Measurements from ENCODE around the gene KATNB1.

KATNB1 gene

GRCh38 chr16:57722651-57723050, 12.9 kb upstream of the KATNB1 start:
- ATAC-seq, result no peak
- TF ChIP-seq ZNF8 (CRISPR knock-in tag; IDR thresholded peaks at IDR 0.05), result no peak
- TF ChIP-seq ZC3H10 (CRISPR knock-in tag; IDR thresholded peaks at IDR 0.05), result no peak
- no peak for TF ChIP-seq TSHZ2 (CRISPR knock-in tag; IDR thresholded peaks at IDR 0.05)
- no peak for TF ChIP-seq CSRNP3 (CRISPR knock-in tag; IDR thresholded peaks at IDR 0.05)
- TF ChIP-seq POU6F1 (CRISPR knock-in tag; IDR thresholded peaks at IDR 0.05; ENCODE audit: borderline replicate concordance, low read depth), result no peak
- no peak for TF ChIP-seq SNAI2 (CRISPR knock-in tag; IDR thresholded peaks at IDR 0.05)
- no peak for TF ChIP-seq CSDC2 (CRISPR knock-in tag; IDR thresholded peaks at IDR 0.05)
- no peak for TF ChIP-seq BACH2 (CRISPR knock-in tag; IDR thresholded peaks at IDR 0.05; ENCODE audit: borderline replicate concordance)
- no peak for TF ChIP-seq ZFP3 (CRISPR knock-in tag; IDR thresholded peaks at IDR 0.05)
- TF ChIP-seq RARB (CRISPR knock-in tag; IDR thresholded peaks at IDR 0.05), result no peak
- no peak for TF ChIP-seq TCF4 (CRISPR knock-in tag; IDR thresholded peaks at IDR 0.05; ENCODE audit: borderline replicate concordance)
- TF ChIP-seq ISL1 (CRISPR knock-in tag; IDR thresholded peaks at IDR 0.05), result no peak
- TF ChIP-seq ARNTL (CRISPR knock-in tag; IDR thresholded peaks at IDR 0.05; ENCODE audit: borderline replicate concordance, low read depth), result no peak
- TF ChIP-seq ESRRG (CRISPR knock-in tag; IDR thresholded peaks at IDR 0.05), result no peak
- TF ChIP-seq TOX (CRISPR knock-in tag; IDR thresholded peaks at IDR 0.05; ENCODE audit: borderline replicate concordance), result no peak
- TF ChIP-seq OSR1 (CRISPR knock-in tag; IDR thresholded peaks at IDR 0.05), result no peak
- no peak for TF ChIP-seq ZNF70 (CRISPR knock-in tag; IDR thresholded peaks at IDR 0.05)
- TF ChIP-seq PATZ1 (CRISPR knock-in tag; IDR thresholded peaks at IDR 0.05; ENCODE audit: borderline replicate concordance), result no peak
- TF ChIP-seq CREB5 (CRISPR knock-in tag; IDR thresholded peaks at IDR 0.05; ENCODE audit: low read depth), result no peak

GRCh38 chr16:57723170-57723569, 12.4 kb upstream of the KATNB1 start:
- 0 out of 3 replicates have a peak, but pooled peaks have one; percentile 21 for ATAC-seq
- TF ChIP-seq ZNF565 (CRISPR knock-in tag; conservative IDR thresholded peaks at IDR 0.05; ENCODE audit: low read depth), result no peak
- no peak for TF ChIP-seq POU6F1 (CRISPR knock-in tag; IDR thresholded peaks at IDR 0.05; ENCODE audit: borderline replicate concordance, low read depth)
- no peak for TF ChIP-seq RARB (CRISPR knock-in tag; IDR thresholded peaks at IDR 0.05)
- no peak for TF ChIP-seq GLIS3 (CRISPR knock-in tag; IDR thresholded peaks at IDR 0.05)
- TF ChIP-seq TCF4 (CRISPR knock-in tag; IDR thresholded peaks at IDR 0.05; ENCODE audit: borderline replicate concordance), result no peak
- TF ChIP-seq PATZ1 (CRISPR knock-in tag; IDR thresholded peaks at IDR 0.05; ENCODE audit: borderline replicate concordance), result no peak
- TF ChIP-seq ZFP3 (CRISPR knock-in tag; IDR thresholded peaks at IDR 0.05), result no peak
- no peak for TF ChIP-seq ESRRG (CRISPR knock-in tag; IDR thresholded peaks at IDR 0.05)
- TF ChIP-seq ZFP30 (CRISPR knock-in tag; IDR thresholded peaks at IDR 0.05), result no peak
- no peak for TF ChIP-seq PPARA (CRISPR knock-in tag; IDR thresholded peaks at IDR 0.05; ENCODE audit: borderline replicate concordance)
- TF ChIP-seq CREB5 (CRISPR knock-in tag; IDR thresholded peaks at IDR 0.05; ENCODE audit: low read depth), result no peak
- TF ChIP-seq TSHZ2 (CRISPR knock-in tag; IDR thresholded peaks at IDR 0.05), result no peak
